NCI-H748 treated with DMSO at 0.1 percent for 48 hours (cell line): ENCODE results near the gene LRWD1.

Experiments used
- DNase-seq: peaks from one replicate; lab custom pipeline; 2025; lab: John Stamatoyannopoulos, UW

Gene LRWD1

GRCh38 chr7:102464577-102465280, at the start of gene LRWD1, which contains the start of gene ALKBH4:
Gene LRWD1, plus strand, starts transcription at chr7:102464984. Its CDS starts 97 bp downstream, at chr7:102465081.
Gene ALKBH4, minus strand, starts transcription at chr7:102464863. Its CDS starts 27 bp downstream, at chr7:102464836.
- peak; percentile 76 for DNase-seq

- DNase-seq, result no peak
Observed at GRCh38 chr7:102415685-102416225, 49.0 kb upstream of the LRWD1 start.

GRCh38 chr7:102416406-102416805, 48.4 kb upstream of the LRWD1 start:
- DNase-seq, result no peak

- no peak for DNase-seq
Observed at GRCh38 chr7:102417105-102417504, 47.7 kb upstream of the LRWD1 start.

- no peak for DNase-seq
Observed at GRCh38 chr7:102418592-102418991, 46.2 kb upstream of the LRWD1 start.

- DNase-seq, result no peak
Observed at GRCh38 chr7:102421706-102422240, 43.0 kb upstream of the LRWD1 start.

GRCh38 chr7:102424129-102424551, 40.6 kb upstream of the LRWD1 start:
- DNase-seq, result no peak

- no peak for DNase-seq
Observed at GRCh38 chr7:102424787-102425218, 40.0 kb upstream of the LRWD1 start.

- DNase-seq, result no peak
Observed at GRCh38 chr7:102425639-102426267, 39.0 kb upstream of the LRWD1 start.

GRCh38 chr7:102426268-102427018, 38.3 kb upstream of the LRWD1 start:
- DNase-seq, result no peak

- DNase-seq, result no peak
Observed at GRCh38 chr7:102427019-102427405, 37.8 kb upstream of the LRWD1 start.

- DNase-seq, result no peak
Observed at GRCh38 chr7:102429141-102429899, 35.5 kb upstream of the LRWD1 start.

- no peak for DNase-seq
Observed at GRCh38 chr7:102431617-102432298, 33.0 kb upstream of the LRWD1 start.

- no peak for DNase-seq
Observed at GRCh38 chr7:102432442-102433218, 32.2 kb upstream of the LRWD1 start.

GRCh38 chr7:102433219-102434038, 31.4 kb upstream of the LRWD1 start, which contains the start of gene ORAI2:
Gene ORAI2, plus strand, starts transcription at chr7:102433575. Its CDS starts 5,382 bp downstream, at chr7:102438957.
- peak; percentile 36 for DNase-seq

- DNase-seq, result peak; percentile 36
Observed at GRCh38 chr7:102434039-102434486, 30.7 kb upstream of the LRWD1 start.

- no peak for DNase-seq
Observed at GRCh38 chr7:102436118-102436517, 28.7 kb upstream of the LRWD1 start.

GRCh38 chr7:102439963-102440795, 24.6 kb upstream of the LRWD1 start:
- DNase-seq, result no peak
